ENCODE results near the gene KMT2B.

Gene KMT2B

GRCh38 chr19:35724560-35724959 lies 6.8 kb downstream of the KMT2B start:
- Histone ChIP-seq H3K4me1 (no peaks in the 10 kb centered on the region), H3K9me3 (ENCODE audit: control insufficient read depth, low read length) (no peaks in the 10 kb centered on the region), H3K4me3 (ENCODE audit: low read depth, low read length) (no peak overlapping the region), H3K4me2 (ENCODE audit: low read length) (no peak overlapping the region), H3K27ac (no peak overlapping the region), H3K79me2 (peaks cover 33% of the 10 kb centered on the region), H3K27me3 (ENCODE audit: control insufficient read depth, insufficient read depth, low read length) (no peaks in the 10 kb centered on the region), H3K9ac (no peak overlapping the region), H3K36me3 (ENCODE audit: control insufficient read depth, insufficient read depth, low read length) (no peaks in the 10 kb centered on the region), H2AFZ (no peak overlapping the region)
- no peak for TF ChIP-seq CTCF (IDR thresholded peaks at IDR 0.05)

GRCh38 chr19:35725216-35725861 lies 7.5 kb downstream of the KMT2B start:
- H3K4me1 ChIP-seq, result no peaks in the 10 kb centered on the region
- no peaks in the 10 kb centered on the region for H3K27me3 ChIP-seq (ENCODE audit: control insufficient read depth, insufficient read depth, low read length)
- no peak overlapping the region for H3K27ac ChIP-seq
- no peak overlapping the region for H3K4me2 ChIP-seq (ENCODE audit: low read length)
- H3K79me2 ChIP-seq, result peaks cover 27% of the 10 kb centered on the region
- H3K9ac ChIP-seq, result no peak overlapping the region
- no peaks in the 10 kb centered on the region for H3K36me3 ChIP-seq (ENCODE audit: control insufficient read depth, insufficient read depth, low read length)
- H2AFZ ChIP-seq, result no peak overlapping the region
- H3K4me3 ChIP-seq (ENCODE audit: low read depth, low read length), result no peak overlapping the region
- no peaks in the 10 kb centered on the region for H3K9me3 ChIP-seq (ENCODE audit: control insufficient read depth, low read length)
- no peak for TF ChIP-seq CTCF (IDR thresholded peaks at IDR 0.05)

GRCh38 chr19:35727053-35727955 lies 9.5 kb downstream of the KMT2B start:
- H3K4me1 ChIP-seq, result no peaks in the 10 kb centered on the region
- no peak overlapping the region for H3K9ac ChIP-seq
- no peaks in the 10 kb centered on the region for H3K36me3 ChIP-seq (ENCODE audit: control insufficient read depth, insufficient read depth, low read length)
- no peaks in the 10 kb centered on the region for H3K9me3 ChIP-seq (ENCODE audit: control insufficient read depth, low read length)
- H3K4me2 ChIP-seq (ENCODE audit: low read length), result no peak overlapping the region
- H2AFZ ChIP-seq, result no peak overlapping the region
- no peak overlapping the region for H3K4me3 ChIP-seq (ENCODE audit: low read depth, low read length)
- no peak overlapping the region for H3K27ac ChIP-seq
- no peak for TF ChIP-seq CTCF (IDR thresholded peaks at IDR 0.05)
- peaks cover 16% of the 10 kb centered on the region for H3K79me2 ChIP-seq
- H3K27me3 ChIP-seq (ENCODE audit: control insufficient read depth, insufficient read depth, low read length), result no peaks in the 10 kb centered on the region

- H3K9ac ChIP-seq, result no peak overlapping the region
- no peak overlapping the region for H3K27ac ChIP-seq
- H3K4me3 ChIP-seq (ENCODE audit: low read depth, low read length), result no peak overlapping the region
- H3K4me2 ChIP-seq (ENCODE audit: low read length), result no peak overlapping the region
- no peaks in the 10 kb centered on the region for H3K36me3 ChIP-seq (ENCODE audit: control insufficient read depth, insufficient read depth, low read length)
- no peaks in the 10 kb centered on the region for H3K9me3 ChIP-seq (ENCODE audit: control insufficient read depth, low read length)
- H3K27me3 ChIP-seq (ENCODE audit: control insufficient read depth, insufficient read depth, low read length), result no peaks in the 10 kb centered on the region
- H3K79me2 ChIP-seq, result peaks cover 8% of the 10 kb centered on the region
- H3K4me1 ChIP-seq, result no peaks in the 10 kb centered on the region
- no peak overlapping the region for H2AFZ ChIP-seq
- no peak for TF ChIP-seq CTCF (IDR thresholded peaks at IDR 0.05)
Observed at GRCh38 chr19:35727956-35728706, 10.3 kb downstream of the KMT2B start.

All from parathyroid adenoma (tissue), 2 donors.